ENCODE results near the gene ANKRD62.

ANKRD62 gene

GRCh38 chr18:12093520-12094257 is at the start of gene ANKRD62:
TSS of gene ANKRD62 (plus strand) at chr18:12093843. CDS start at chr18:12094018, 175 bp downstream.
- no peak for DNase-seq (ENCODE audit: low read depth in 4 of 4, low spot score in 1 of 4)

- DNase-seq (ENCODE audit: low read depth in 4 of 4, low spot score in 1 of 4): no peak
Measured at GRCh38 chr18:12044591-12044990, 49.1 kb upstream of the ANKRD62 start.

DNA sequence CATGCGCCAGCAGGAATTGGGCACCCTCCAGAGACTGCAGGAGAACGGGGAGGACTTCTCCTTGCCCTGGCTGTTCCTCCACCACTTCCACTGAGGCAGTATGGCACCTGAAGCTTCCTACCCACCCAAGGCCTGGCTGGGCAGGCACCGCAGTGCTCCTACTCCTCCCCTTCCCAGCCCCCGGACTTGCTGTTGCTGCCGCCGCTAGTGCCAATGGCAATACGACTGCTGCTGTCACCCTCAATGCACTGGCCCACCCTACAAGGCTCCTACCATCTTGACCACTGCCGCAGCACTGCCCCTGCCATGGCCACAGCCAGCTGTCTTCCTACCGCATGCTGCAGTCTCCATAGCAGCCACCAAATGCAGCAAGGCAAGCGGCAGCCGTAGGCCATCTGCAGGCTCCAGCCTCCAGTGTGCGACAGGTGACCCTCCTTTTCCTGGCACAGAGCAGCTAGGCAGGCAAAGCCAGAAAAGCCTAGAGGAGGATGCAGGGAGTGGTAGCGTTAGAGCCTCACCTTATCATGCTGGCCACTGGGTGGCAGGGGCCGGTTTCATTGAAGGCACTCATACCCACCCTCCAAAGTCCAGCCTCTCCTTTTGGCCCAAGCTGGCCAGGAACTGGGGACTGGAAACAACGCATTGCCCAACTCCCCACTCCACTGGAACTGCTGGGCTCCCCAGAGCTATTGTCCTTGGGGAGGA is 47.4 kb upstream of the ANKRD62 start:
- DNase-seq (ENCODE audit: low read depth in 4 of 4, low spot score in 1 of 4): no peak

- no peak for DNase-seq (ENCODE audit: low read depth in 4 of 4, low spot score in 1 of 4)
Measured at GRCh38 chr18:12046751-12047335, 46.8 kb upstream of the ANKRD62 start.

- no peak for DNase-seq (ENCODE audit: low read depth in 4 of 4, low spot score in 1 of 4)
Measured at GRCh38 chr18:12048010-12048826, 45.4 kb upstream of the ANKRD62 start.

DNA sequence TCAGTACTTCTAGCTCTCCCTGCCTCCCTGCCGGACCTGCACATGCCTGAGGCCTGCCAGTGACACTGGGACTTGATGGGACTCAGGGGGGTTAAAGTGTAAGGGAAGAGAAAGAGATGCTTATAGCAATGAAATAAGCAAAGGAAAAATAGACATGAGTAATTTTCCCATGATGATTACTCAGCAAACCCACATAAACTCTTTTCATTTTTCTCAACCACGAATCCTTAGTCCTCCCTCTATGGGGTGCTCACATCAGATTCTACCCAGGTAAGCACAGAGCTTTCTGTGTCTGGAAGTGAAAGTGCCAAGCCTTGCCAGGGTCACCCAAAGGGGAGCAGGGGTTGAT is 44.8 kb upstream of the ANKRD62 start:
- no peak for DNase-seq (ENCODE audit: low read depth in 4 of 4, low spot score in 1 of 4)

- no peak for DNase-seq (ENCODE audit: low read depth in 4 of 4, low spot score in 1 of 4)
Measured at GRCh38 chr18:12049978-12050811, 43.4 kb upstream of the ANKRD62 start.

GRCh38 chr18:12052866-12053265 is 40.8 kb upstream of the ANKRD62 start:
- DNase-seq (ENCODE audit: low read depth in 4 of 4, low spot score in 1 of 4): no peak

GRCh38 chr18:12053289-12053688 is 40.4 kb upstream of the ANKRD62 start:
- no peak for DNase-seq (ENCODE audit: low read depth in 4 of 4, low spot score in 1 of 4)

DNA sequence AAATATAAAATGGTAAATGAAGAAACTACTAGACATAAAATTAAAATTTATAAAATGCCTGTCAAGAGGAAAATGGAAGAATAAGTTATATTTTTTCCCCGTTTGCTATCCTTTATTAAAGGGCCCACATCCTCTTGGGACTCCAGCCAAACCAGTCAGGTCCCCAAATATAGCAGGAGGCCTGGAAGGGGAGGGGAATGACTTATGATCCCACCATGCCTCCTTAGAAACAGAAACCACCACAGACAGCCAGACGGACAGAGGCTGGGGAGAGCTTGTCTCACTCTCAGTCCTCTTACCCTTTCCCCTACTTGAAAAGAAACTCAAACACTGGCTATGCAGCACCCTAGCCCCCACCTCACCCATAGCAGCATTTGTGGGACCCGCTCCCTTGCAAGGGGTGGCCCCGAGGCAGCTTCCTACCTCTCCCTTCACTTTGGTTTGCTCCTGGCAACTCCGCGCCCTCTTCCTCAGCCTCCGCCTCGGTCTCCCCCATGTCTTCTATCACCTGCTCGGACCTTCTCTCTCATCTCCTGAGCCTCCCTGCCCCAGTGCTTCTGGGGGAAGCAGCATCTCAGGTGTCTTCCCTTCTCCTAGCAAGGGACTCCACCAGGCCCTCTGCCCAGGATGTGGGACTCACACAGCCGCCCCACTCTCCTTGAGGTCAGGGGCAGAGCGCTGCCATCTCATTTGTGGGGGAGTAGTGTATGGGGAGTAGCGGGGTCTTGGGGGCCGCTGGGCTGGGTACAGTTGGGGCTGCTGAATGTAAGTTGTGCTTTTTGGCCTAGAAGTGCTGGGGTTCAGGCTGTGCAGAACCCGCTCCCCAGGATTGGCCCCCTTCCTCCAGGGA is 37.4 kb upstream of the ANKRD62 start:
- no peak for DNase-seq (ENCODE audit: low read depth in 4 of 4, low spot score in 1 of 4)

DNA sequence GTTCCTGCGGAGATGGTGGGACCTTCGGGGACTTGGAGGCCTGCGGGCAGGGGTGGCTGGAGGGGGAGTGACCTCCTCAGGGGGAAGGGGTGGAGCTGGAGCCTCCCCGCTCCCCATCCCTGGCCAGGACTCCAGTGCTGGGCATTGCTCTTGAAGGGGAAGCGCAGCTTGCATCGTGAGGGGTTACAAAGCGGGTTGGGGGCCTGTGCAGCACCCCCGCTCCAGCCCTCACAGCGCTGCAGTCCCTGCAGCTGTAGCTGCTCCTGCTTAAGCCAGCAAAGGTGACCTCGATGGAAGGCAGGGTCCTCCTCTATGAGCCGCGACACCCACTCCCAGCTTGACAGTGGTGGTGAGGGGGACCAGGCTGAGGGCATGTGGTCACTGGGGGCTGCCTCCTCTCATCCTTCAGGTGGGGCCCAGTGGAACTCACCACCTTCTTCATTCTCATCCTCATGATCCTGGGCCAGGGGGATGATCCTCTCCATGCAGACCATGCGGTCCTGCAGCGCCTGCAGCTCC is 36.7 kb upstream of the ANKRD62 start:
- no peak for DNase-seq (ENCODE audit: low read depth in 4 of 4, low spot score in 1 of 4)

- no peak for DNase-seq (ENCODE audit: low read depth in 4 of 4, low spot score in 1 of 4)
Measured at GRCh38 chr18:12057419-12058039, 36.1 kb upstream of the ANKRD62 start.

GRCh38 chr18:12059334-12060181 is 34.1 kb upstream of the ANKRD62 start:
- DNase-seq (ENCODE audit: low read depth in 4 of 4, low spot score in 1 of 4): no peak

DNA sequence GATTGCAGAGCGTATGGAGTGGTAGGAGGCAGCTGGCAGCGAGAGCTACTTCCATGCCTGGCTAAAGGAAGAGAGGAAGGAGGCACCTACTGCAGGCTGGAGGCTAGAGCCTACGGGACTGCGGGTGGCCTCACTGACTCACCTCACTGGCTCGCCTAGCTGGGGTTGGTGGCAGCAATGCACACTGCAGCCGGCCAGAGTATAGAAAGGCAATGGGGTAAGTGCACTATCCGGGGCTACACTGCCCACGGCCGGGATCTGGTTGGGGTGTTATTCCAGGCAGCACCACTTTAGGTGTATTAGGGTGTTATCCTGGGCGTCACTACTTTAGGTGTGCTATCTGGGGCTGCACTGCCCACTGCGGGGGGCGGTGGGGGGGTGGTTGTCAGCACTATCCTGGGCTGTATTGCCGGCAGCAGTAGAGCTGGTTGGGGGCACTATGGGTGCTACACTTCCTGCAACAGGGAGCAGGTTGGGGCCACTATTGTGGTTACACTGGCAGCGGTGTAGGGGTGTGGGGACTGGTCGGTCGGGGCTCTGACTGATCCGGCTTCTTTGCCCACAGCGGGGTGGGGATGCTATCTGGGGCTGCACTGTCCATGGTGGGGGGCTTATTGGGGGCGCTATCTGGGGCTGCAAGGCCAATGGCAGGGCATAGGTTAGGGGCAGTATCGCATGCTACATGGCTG is 33.3 kb upstream of the ANKRD62 start:
- no peak for DNase-seq (ENCODE audit: low read depth in 4 of 4, low spot score in 1 of 4)

DNA sequence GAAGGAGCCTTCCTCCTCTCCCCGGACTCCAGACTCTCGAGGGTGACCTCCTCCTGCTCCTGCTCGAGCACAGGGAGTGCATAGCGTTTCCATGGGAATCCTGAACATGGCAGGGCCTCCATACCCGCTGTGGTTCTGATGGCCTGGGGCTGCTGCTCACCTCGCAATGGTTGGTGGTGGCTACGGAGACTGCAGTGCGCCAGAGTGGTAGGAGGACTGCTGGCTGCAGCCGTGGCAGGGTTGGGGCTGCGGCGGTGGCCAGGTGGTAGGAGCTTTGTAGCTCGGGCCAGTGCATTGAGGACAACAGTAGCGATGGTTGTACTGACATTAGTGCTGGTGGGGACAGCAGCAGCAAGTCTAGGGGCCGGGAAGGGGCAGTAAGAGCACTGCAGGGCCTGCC is 32.0 kb upstream of the ANKRD62 start:
- DNase-seq (ENCODE audit: low read depth in 4 of 4, low spot score in 1 of 4): no peak

GRCh38 chr18:12062974-12063373 is 30.7 kb upstream of the ANKRD62 start:
- DNase-seq (ENCODE audit: low read depth in 4 of 4, low spot score in 1 of 4): no peak

- no peak for DNase-seq (ENCODE audit: low read depth in 4 of 4, low spot score in 1 of 4)
Measured at GRCh38 chr18:12064086-12064763, 29.4 kb upstream of the ANKRD62 start.
